H1 (cell line): ENCODE data around the gene SULF2.

Source experiments
- EP300 ChIP-seq, 2 experiments: IDR thresholded peaks; 1 replicate in 1 of 2; 2 replicates in 1 of 2; pipeline ENCODE4 v1.6.1; 2011 to 2012; ENCODE audit warnings: low read depth in 2 of 2, low read length in 2 of 2, mild to moderate bottlenecking in 2 of 2, borderline replicate concordance in 1 of 2, inconsistent platforms in 1 of 2, moderate library complexity in 1 of 2
- KDM4A ChIP-seq: IDR thresholded peaks from one replicate; pipeline ENCODE4 v1.7.1; 2012; ENCODE audit warnings: low read depth, mild to moderate bottlenecking, moderate library complexity, low read length, inconsistent platforms; ENCODE audit not compliant: severe bottlenecking
- SP2 ChIP-seq: IDR thresholded peaks from 2 replicates; pipeline ENCODE4 v1.6.1; 2012; ENCODE audit warnings: mild to moderate bottlenecking, low read length, inconsistent platforms
- TBP ChIP-seq: IDR thresholded peaks from 2 replicates; pipeline ENCODE4 v1.6.1; 2011; ENCODE audit warnings: low read depth, low read length, improper control_type of control experiment

DNA sequence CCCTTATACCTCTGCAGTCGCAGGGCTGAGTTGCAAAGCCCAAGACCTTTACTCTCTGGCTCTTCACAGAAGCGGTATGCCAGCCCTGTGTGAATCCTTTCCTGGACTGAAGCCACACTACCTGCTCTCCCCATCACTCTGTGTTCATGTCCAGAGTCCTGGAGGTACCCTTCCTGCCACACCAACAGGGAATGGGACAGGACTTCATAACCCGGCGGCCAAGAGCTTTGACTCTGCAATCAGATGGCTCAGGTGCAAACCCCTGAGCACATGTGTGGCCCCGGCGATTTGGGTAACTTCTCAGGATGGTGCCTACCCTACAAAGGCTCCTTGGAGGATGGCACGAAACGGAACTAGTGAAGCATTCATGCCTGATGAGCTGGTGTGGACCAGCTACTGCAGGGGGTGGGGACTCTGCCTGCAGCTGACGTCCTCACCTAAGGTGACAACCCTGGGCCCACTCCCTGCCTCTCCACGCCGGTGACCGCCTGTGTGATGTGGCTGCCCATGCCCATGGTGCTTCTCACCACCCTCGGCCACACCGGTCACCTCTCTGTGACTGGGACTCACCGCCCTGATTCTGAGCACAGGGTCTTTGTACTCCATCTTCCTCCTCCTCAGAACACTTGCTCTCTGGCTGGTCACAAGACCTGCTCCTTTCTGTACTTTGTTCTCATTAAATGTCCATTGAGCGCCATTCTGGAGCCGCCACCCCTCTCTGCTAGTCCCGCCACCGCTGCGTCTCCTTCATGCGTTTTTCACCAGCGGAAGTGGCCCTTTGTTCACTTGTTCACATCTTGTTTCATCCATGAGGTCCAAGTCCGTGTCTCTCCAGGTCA, 116.7 kb downstream of the SULF2 start:
- no peak for TF ChIP-seq SP2
- TF ChIP-seq KDM4A = no peak
- no peak for TF ChIP-seq EP300 (IDR thresholded peaks at IDR 0.05; ENCODE audit: borderline replicate concordance in 1 of 2, low read depth in 2 of 2, low read length in 2 of 2)
- TF ChIP-seq TBP = no peak
